Mesothelial cell of epicardium (in vitro differentiated cells): ENCODE results near the gene KCNAB1. TPM values are rescaled to one million over a fixed set of nuclear protein-coding genes. Genes with fewer than 3 reads are reported as not detected.

Experiments
- DNase-seq, 2 experiments: peaks; one replicate each; pipeline ENCODE4 v3.0.0; 2021; ENCODE audit warnings: low spot score in 2 of 2; ENCODE audit not compliant: unreplicated experiment in 2 of 2
- H3K27ac Mint-ChIP-seq: 2 replicates; pipeline ENCODE4 v1.8.0; 2021; ENCODE audit warnings: mixed read lengths
- H3K27me3 Mint-ChIP-seq: 2 replicates; pipeline ENCODE4 v1.8.0; 2021; ENCODE audit warnings: low read depth, mixed read lengths
- H3K36me3 Mint-ChIP-seq: 2 replicates; pipeline ENCODE4 v1.8.0; 2021; ENCODE audit warnings: mixed read lengths
- H3K4me1 Mint-ChIP-seq: 2 replicates; pipeline ENCODE4 v1.8.0; 2021; ENCODE audit warnings: mixed read lengths
- H3K4me3 Mint-ChIP-seq: 2 replicates; pipeline ENCODE4 v1.8.0; 2021; ENCODE audit warnings: mild to moderate bottlenecking, moderate library complexity, mixed read lengths
- H3K9me3 Mint-ChIP-seq: 2 replicates; pipeline ENCODE4 v1.8.0; 2021; ENCODE audit warnings: mixed read lengths
- total RNA-seq: library from RNA; stranded (reverse); gene quantifications from 3 replicates; pipeline ENCODE4 v1.2.1, GENCODE V29; 2021
- TF ChIP-seq, protein P1 (sequence below): fragments of 200-600 bp; sonication (generic); IDR thresholded peaks from one replicate; pipeline ENCODE4 v1.5.0; 2021; ENCODE audit warnings: antibody characterized with exemption; ENCODE audit not compliant: unreplicated experiment

The KCNAB1 gene
- total RNA-seq, 1 donor from 2014 or later: 3.7 TPM

DNA sequence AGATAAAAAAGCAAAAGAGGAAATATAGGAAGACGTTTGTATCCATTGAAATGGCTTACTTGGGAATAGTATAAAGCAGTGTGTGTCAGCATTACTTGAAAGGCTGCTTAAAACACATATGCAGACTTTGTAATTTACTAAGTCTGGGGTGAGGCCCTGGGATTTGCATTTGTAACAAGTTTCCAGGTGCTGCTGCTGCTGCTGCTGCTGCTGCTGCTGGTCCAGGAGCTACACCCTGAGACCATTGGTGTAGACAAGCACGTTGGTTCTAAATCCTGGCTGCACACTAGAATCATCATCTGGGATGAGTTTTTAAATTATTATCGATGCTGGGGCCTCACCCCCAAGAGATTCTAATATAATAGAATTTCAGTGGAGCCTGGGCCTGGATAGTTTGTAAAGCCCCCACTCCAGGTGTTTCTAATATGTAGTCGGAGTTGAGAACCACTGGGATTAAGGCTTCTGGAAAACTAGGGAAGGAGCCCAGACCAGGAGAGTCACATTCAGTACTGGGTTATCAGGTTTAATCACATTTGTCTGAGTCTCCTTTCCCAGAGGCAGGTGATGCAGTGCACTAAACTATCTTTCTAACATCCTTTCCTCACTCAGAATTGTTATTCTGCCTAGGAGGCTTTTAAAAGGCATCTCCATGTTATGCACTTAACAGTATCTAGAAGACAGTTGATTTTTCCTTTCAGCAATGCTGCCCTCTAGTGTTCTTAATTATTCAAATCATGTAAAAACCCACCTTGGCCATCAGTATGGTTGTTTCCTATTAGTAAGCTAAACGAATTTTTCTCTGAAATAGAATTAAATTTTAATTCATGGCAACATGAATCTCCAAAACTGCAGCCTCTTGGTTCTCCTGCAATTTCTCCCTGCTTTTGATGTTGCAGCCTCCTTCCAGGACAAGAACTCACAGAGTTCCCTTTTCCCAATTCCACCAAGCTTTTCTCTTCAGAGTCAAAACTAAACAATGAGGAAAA, 389.1 kb downstream of the KCNAB1 start:
- DNase-seq: no peak
- Mint-ChIP-seq H3K27ac (no peak overlapping the region), H3K4me3 (no peak overlapping the region), H3K27me3 (peaks cover 5% of the 10 kb centered on the region), H3K4me1 (peaks cover 5% of the 10 kb centered on the region), H3K9me3 (peaks cover 11% of the 10 kb centered on the region), H3K36me3 (no peaks in the 10 kb centered on the region)
- TF ChIP-seq, protein P1, sequence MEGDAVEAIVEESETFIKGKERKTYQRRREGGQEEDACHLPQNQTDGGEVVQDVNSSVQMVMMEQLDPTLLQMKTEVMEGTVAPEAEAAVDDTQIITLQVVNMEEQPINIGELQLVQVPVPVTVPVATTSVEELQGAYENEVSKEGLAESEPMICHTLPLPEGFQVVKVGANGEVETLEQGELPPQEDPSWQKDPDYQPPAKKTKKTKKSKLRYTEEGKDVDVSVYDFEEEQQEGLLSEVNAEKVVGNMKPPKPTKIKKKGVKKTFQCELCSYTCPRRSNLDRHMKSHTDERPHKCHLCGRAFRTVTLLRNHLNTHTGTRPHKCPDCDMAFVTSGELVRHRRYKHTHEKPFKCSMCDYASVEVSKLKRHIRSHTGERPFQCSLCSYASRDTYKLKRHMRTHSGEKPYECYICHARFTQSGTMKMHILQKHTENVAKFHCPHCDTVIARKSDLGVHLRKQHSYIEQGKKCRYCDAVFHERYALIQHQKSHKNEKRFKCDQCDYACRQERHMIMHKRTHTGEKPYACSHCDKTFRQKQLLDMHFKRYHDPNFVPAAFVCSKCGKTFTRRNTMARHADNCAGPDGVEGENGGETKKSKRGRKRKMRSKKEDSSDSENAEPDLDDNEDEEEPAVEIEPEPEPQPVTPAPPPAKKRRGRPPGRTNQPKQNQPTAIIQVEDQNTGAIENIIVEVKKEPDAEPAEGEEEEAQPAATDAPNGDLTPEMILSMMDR: peak; percentile 72

DNA sequence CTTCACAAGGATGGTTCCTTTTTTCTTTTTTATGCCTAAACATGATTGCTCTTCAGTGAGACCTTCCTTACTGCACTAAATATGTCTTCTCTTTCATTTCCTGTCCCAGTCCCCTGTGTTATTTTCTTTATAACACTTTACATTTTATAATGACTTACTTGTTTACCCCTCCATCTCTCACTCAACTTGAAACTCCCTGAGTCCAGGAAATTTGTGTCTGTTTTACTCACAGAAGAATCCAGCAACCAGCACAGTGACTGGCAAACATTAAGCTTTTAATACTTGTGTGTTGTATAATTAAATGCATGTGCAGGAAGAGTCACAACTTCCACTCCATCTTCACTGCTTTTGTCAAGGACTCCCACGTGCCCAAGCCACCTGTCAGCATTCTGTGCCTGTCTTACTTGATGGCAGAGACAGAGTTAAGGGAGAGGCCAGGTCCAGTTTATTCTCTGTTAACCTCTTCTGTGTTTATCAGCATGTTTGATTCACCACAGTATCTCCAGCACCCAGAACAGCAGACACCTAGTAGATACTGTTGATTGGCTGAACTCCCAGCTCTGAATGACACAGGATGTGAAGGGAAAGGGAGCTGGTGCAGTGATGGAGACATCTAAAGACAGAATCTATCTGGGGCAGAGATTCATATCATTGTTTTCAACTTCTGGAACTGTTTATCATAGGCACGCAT, 391.8 kb downstream of the KCNAB1 start:
- Mint-ChIP-seq H3K27ac (no peak overlapping the region), H3K4me1 (peaks cover 11% of the 10 kb centered on the region), H3K27me3 (peaks cover 5% of the 10 kb centered on the region), H3K36me3 (no peaks in the 10 kb centered on the region), H3K9me3 (no peaks in the 10 kb centered on the region), H3K4me3 (no peak overlapping the region)
- DNase-seq: no peak
- TF ChIP-seq, protein P1: no peak

DNA sequence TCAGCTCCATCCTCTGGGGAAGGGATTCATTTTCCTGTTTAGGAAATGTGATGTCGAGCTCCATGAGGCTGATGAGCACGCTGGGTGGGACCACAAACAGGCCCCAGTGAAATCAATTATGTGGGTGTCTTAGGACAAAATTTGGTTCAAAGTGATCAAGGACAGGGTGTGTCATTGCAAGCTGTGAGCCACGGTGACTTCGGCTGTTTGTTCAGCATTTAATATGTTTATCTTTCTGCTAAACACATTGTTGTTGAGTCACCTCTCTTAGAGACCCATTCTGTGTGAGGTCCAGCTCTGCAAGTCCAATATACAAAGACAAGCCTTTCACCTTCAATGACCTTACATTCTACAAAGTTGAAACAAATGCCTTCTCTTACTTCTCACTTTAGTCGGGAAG, 393.2 kb downstream of the KCNAB1 start:
- Mint-ChIP-seq H3K27me3 (peaks cover 5% of the 10 kb centered on the region), H3K4me3 (no peak overlapping the region), H3K27ac (no peak overlapping the region), H3K4me1 (peaks cover 13% of the 10 kb centered on the region), H3K9me3 (no peaks in the 10 kb centered on the region), H3K36me3 (no peaks in the 10 kb centered on the region)
- TF ChIP-seq, protein P1: no peak
- DNase-seq: no peak

DNA sequence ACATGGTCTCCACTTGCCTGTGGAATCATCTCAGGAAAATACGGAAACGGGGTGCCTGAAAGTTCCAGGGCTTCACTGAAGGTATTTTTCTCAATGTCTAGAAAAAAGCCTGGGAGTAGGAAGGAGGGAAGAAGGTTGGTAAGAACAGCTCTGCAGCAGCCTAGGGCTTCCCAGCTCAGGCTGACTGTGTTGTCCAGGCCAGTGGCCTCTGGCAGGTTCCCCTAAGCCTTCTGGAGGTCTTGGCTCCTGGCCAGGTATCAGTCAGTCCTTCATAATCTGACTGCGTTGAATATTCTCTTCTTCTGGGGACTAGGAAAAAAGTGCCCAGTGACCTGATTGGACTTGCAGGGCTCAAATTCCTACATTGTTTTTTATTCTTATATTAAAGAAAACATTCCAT, 395.9 kb downstream of the KCNAB1 start:
- Mint-ChIP-seq H3K4me3 (no peak overlapping the region), H3K27me3 (peaks cover 5% of the 10 kb centered on the region), H3K9me3 (no peaks in the 10 kb centered on the region), H3K27ac (no peak overlapping the region), H3K4me1 (peaks cover 17% of the 10 kb centered on the region), H3K36me3 (no peaks in the 10 kb centered on the region)
- TF ChIP-seq, protein P1: no peak
- DNase-seq: no peak

DNA sequence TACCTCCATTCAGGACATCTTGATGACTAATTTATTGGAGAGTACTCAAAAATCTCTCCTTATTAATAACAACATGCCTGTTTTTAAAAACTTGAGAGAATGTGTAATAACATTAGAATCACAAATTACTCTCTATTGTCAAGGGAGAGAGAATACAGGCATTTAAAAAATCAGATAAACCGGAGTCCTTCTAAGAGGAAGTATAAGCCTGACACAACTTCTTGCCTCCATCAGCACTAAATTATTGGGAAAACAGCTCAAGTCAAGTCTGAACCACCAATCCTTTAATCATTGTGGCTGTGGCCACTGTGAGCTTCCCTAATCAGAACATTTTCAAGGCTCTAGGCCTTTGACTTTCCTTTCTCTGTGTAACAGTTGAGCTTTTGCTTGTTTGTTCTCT, 396.6 kb downstream of the KCNAB1 start:
- no peaks in the 10 kb centered on the region for H3K36me3 Mint-ChIP-seq
- TF ChIP-seq, protein P1: no peak
- no peak overlapping the region for H3K4me3 Mint-ChIP-seq
- H3K4me1 Mint-ChIP-seq: peaks cover 17% of the 10 kb centered on the region
- H3K27me3 Mint-ChIP-seq: no peaks in the 10 kb centered on the region
- DNase-seq: no peak
- peak overlapping the region; percentile 26 for H3K27ac Mint-ChIP-seq
- no peaks in the 10 kb centered on the region for H3K9me3 Mint-ChIP-seq
